Measurements from ENCODE around the gene ARID3A.

The ARID3A gene

DNA sequence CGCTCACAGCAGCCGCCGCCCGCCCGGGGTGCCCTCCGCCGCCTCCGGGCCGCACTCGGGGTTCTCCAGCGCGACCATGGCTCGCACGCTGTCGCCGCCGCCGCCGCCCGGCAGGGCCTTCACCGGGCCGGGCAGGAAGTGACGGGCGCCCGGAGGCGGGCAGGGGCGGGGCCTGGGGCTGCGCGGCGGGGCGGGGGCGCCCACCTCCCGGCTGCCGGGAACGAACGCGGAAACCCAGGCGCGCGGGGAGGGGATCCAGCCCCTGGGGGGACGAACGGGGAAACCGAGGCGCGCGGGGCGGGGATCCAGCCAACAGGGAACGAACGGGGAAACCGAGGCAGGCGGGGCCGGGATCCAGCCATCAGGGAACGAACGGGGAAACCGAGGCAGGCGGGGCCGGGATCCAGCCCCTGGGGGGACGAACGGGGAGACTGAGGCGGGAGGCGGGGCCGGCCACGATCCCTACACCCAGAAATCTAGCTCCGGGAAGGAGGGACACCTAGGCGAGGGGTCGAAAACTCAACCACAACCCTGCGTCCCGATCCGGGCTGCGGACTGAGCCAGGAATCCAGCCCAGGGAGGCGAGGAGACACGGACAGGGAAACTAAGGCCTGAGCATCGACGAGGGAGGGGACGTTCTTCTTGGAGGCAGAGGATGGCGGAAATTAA is 12.6 kb upstream of the ARID3A start, which contains the start of gene R3HDM4:
Gene R3HDM4 (minus strand): TSS at position 140 of the 669 bp plus-strand sequence. CDS start 62 bp downstream, at position 78.
- peak; percentile 74 for DNase-seq

- DNase-seq: no peak
Observed at GRCh38 chr19:916645-917322, 9.1 kb upstream of the ARID3A start.

- DNase-seq: peak; percentile 42
Observed at GRCh38 chr19:917323-918151, 8.3 kb upstream of the ARID3A start, which contains the start of gene KISS1R. Gene KISS1R, plus strand, starts transcription at chr19:917333. Its CDS starts 170 bp downstream, at chr19:917503.

- no peak for DNase-seq
Observed at GRCh38 chr19:918152-918437, 7.7 kb upstream of the ARID3A start.

DNA sequence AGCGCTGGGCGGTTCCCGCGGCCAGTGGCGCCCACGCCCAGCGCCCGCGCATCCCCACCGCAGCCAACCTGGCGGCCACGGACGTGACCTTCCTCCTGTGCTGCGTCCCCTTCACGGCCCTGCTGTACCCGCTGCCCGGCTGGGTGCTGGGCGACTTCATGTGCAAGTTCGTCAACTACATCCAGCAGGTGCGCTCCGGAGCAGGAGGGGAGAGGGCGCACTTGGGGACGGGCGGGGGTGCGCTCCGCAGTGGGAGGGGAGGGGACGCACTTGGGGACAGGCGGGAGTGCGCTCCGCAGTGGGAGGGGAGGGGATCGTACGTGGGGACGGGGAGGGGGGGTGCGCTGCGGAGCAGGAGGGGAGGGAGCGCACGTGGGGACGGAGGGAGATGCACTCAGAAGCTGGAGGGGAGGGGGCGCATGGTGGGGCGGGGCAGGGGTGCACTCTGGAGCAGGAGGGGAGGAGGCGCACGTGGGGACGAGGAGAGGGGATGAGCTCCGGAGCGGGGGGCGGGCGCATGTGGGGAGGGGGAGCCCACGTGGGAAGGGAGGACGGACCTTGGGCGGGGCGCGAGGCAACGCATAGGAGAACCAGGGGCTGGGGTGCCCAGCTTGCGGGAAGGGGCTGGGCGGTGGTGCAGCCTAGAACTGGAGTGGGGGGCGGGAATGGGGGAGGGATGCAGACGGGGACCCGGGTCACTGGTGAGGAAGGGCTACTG is 7.2 kb upstream of the ARID3A start:
- no peak for DNase-seq

GRCh38 chr19:919199-920050 is 6.4 kb upstream of the ARID3A start:
- no peak for DNase-seq

DNA sequence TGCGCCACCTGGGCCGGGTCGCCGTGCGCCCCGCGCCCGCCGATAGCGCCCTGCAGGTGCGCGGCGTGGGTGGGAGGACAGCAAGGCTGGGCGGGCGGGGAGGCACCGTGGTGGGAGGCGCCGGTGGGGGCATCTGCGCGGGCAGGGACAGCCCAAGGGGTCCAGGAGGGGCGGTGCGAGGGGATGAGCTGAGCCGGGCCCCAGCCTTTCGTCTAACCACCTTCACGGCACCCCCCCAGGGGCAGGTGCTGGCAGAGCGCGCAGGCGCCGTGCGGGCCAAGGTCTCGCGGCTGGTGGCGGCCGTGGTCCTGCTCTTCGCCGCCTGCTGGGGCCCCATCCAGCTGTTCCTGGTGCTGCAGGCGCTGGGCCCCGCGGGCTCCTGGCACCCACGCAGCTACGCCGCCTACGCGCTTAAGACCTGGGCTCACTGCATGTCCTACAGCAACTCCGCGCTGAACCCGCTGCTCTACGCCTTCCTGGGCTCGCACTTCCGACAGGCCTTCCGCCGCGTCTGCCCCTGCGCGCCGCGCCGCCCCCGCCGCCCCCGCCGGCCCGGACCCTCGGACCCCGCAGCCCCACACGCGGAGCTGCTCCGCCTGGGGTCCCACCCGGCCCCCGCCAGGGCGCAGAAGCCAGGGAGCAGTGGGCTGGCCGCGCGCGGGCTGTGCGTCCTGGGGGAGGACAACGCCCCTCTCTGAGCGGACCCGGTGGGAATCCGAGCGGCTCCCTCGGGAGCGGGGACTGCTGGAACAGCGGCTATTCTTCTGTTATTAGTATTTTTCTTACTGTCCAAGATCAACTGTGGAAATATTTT is 5.6 kb upstream of the ARID3A start:
- DNase-seq: peak; percentile 66

- DNase-seq: no peak
Observed at GRCh38 chr19:924553-925086, 1.2 kb upstream of the ARID3A start.

DNA sequence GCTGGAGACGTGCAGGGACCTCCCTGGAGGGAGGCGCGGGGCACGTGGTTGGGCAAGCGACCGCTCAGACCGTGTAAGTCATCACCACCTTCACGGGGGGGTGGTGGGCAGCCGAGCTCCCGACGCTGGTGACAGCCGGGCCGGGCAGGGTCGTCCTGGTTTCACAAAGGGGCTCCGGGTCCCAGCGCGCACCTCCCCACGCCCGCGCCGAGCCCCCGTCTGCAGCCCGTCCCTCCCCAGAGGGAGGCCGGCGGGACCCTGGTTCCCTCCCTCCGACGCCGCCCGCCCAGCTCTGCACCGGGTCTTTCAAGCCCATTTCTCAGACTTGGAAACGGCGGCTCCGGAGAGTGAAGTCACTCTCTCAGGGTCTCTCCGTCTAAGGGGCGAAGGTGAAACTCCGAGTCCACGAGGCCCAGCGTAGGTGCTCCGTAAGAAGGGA is 729 bp upstream of the ARID3A start:
- no peak for DNase-seq

DNA sequence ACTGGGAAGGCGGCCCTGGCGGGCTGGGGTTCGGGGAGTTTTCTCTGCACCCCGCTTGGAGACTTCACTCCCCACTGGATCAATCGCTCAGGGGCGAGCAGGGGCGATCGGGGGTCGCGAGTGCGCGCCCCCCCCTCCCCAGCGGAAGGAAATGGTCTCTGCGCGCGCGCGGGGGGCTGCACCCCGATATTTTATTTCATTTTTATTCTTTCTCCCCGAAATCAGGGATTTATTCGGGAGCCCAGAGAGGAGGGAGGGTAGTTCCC is 421 bp downstream of the ARID3A start:
- no peak for DNase-seq

- DNase-seq: no peak
Observed at GRCh38 chr19:926589-927350, 935 bp downstream of the ARID3A start.

DNA sequence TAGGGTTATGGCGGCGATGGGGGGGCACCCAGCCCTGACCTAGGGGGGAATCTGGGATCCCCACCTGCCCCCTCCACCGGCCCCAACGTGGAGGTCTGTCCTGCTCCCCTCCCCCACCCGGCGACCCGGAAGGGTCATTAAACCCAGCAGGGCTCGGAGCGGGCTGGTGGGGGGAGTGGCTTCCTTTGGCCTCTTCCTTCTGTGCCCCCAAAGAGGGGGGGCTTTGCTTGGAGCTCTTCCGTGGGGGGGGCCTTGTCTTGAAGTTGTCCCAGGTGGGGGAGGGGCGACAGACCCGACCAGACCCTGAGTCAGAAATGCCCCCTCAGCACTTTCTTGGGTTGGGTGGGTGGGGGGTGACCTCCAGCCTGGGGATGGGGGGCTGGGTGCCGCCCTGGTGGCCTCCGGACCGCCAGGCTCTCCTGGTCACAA is 1.5 kb downstream of the ARID3A start:
- DNase-seq: no peak

DNA sequence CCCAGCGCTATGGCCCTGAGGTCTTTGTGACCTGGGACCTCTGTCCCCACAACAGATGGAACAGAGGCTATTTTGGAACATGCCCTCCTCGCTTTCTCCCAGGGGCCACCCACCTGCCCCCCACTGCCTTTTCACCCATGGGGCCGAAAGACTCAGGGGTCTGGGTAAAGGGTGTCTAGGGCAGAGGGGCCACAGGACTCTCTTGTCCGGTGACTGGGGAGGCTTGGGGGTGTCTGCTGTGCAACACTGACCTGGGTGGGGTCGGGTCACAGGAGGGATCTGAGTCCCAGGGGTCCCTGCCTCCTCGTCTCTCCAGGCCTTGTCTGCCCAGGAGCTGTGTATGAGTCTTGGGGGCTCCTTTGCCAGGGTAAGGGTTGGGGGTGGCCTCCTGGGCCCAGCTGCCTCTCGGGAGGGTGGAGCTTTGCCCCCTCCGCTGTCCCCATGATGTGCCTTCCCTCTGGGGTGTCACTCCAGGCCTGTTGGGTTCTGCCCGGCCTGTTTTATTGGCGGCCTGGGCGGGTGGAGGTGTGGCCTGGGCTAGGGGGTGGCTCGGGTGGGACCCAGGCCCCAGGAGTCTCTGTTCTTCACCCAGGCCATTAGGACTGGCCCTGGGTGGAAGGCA is 2.1 kb downstream of the ARID3A start:
- DNase-seq: no peak

DNA sequence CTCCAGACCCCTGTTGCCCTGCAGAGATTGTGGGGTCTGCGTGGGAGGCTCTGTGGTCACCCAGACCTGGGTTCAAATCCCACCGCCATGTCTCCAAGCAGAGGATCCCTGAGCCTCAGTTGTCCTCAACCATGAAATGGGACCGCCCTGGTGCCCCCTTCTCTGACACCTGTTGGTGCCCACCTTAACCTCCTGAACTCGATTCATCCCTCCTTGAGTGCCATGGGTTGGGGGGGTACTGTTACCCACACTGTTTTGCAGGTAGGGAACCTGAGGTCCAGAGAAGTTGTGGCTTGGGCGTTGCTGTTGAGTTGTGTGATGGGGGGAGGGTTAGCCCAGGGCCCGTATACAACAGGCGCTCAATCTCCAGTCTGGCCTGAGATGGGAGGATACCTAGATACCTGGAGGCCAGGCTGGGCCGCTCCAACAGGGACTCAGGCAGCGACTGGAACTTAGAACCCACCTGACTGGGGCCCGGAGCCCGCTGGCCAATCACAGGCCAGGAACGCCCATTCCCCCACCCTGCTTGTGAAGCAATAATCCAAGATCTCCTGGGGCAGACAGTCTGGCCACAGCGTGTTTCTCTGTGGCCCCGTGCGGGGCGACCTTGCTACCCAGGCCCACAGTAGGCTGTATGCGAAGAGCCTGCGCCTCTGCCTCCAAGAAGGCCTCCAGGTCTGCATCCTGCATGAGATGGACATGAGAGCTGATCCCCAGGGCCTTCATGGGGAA is 2.8 kb downstream of the ARID3A start:
- no peak for DNase-seq

- DNase-seq: no peak
Observed at GRCh38 chr19:929203-929890, 3.5 kb downstream of the ARID3A start.

GRCh38 chr19:929891-930258 is 4.0 kb downstream of the ARID3A start:
- no peak for DNase-seq

DNA sequence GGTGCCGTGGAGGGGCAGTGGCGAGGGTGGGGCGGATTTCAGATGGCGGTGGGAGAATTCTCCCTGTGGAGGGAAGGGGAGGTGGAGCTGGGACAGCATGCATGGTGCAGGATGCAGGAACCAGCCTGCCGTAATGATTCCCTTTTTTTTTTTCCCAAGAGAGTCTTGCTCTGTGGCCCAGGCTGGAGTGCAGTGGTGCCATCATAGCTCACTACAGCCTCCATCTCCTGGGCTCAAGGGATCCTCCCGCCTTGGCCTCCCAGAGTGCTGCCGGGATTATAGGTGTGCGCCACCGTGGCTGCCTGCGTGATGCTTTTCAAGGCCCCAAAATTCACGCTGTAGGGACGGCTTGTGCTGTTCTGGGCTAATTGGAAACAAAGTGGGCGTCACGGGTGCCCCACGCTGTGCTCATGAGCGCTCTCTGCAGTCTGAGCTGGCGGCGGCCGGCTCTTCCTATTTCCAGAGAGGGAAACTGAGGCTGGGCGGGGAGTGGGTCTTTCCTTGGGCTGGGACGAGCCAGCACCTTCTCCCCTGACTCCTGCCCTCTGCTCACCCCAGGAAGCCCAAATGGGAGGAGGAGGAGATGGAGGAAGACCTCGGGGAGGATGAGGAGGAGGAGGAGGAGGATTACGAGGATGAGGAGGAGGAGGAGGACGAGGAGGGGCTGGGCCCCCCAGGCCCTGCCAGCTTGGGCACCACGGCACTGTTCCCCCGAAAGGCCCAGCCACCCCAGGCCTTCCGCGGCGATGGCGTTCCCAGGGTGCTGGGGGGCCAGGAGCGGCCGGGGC is 6.2 kb downstream of the ARID3A start:
- DNase-seq: no peak

Measured in activated CD4-positive, alpha-beta T cell treated with anti-CD3 and anti-CD28 coated beads for 1 hour (primary cell).